GM19467 (cell line): ENCODE data around the gene RIMKLB.
"Not testable (repeated sequence)": the region's sequence is repeated elsewhere in the genome, so short reads cannot be mapped to it uniquely, and the experiment has no call there.

Experiments
- ATAC-seq: cut with Tn5 transposase; IDR thresholded peaks from one replicate; pipeline ENCODE4 v1.9.1; 2021; ENCODE audit warnings: mild to moderate bottlenecking, moderate library complexity; ENCODE audit not compliant: unreplicated experiment

The RIMKLB gene

DNA sequence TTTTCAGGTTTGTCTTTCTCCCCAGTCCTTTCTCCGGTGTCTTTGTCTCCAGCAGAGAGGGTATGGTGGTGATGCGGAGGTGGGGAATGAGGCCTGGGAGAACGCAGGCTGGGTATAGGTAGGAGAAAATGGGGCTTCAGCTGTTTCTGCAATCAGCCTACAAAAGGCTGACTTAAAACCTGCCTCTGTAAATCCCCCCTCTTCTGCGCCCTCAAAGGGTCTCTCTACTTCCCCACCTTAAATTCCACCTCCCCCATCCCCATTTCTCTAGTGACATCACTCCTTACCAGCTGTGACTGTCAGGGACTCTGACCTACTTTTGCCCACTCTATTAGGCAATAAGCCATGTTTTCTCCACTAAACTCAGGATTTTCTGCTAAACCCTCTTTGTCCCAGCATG, 8.1 kb upstream of the RIMKLB start:
- no peak for ATAC-seq

DNA sequence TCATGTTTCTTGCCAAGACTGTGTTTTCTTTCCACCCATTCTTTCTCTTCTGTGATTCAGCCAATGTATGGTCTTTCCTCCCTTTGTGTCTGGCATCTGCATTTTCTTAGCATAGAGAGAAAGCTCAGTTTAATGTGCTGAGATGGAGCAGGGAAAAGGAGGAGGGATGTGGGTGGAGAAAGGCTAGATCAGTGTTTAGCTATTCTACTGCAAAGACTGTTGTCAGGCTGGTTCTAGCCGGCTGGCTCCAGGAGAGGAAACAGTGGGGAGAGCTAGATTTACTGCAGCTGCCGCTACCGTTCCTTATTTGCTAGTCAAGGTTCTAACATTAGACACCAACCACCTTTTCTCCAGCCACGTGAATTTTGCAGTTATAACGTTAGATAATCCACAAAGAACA, 5.2 kb upstream of the RIMKLB start:
- ATAC-seq: no peak

- ATAC-seq: no peak
Observed at GRCh38 chr12:8695116-8695515, 2.7 kb upstream of the RIMKLB start.

GRCh38 chr12:8696442-8697090, 1.2 kb upstream of the RIMKLB start:
- no peak for ATAC-seq

GRCh38 chr12:8697120-8697475, 693 bp upstream of the RIMKLB start:
- peak; percentile 11 for ATAC-seq

GRCh38 chr12:8698132-8698851, 501 bp downstream of the RIMKLB start:
- ATAC-seq: peak; percentile 33

GRCh38 chr12:8698879-8699278, 1.1 kb downstream of the RIMKLB start:
- no peak for ATAC-seq

DNA sequence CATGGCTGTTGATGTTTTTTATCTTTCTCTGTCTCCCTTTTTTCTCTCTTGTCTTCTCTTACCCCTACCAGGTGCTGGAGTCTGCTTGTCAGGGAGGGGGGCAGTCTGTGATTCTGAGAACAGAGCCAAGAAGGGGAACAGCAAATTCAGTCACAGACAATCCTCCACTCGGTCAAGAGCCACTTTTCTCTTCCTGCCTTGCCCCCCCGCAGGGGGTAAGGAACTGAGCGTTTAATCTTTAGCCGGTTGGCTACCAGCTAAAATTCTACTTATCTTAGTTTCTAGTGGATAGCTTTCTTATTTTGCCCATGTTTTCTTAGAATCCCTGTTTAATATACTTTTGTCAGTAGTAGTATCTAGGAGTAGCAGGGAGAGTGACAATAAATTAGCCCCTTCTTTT, 1.9 kb downstream of the RIMKLB start:
- no peak for ATAC-seq

DNA sequence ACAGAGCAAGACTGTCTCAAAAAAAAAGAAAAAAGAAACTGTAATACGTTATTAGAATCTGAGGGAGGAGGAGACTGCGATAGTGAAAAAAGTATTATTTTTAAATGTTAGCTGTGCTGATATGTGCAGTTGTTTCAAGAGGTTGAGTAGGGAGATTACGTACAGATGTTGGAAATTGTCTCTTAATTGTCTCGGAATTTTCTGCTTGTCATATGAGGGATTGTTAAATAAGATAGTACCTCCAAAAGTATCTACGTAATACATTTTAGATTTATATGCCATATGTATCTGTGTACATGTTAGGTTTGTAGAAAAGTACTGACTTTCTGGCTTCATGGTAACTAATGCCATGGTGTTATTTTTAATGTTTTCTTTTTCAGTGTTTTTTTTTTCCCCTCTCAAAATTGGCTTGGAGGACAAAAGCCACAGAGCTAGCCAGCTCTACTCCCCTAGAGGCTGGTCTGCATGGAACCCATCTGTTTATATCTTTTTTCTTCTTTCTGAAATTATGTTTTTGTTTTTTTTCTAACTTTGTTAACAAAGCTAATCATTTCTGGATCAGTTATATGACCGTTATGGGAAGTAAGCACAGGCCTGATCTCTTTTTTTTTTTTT, 3.4 kb downstream of the RIMKLB start:
- no peak for ATAC-seq

- ATAC-seq: no peak
Observed at GRCh38 chr12:8702159-8702558, 4.4 kb downstream of the RIMKLB start.

DNA sequence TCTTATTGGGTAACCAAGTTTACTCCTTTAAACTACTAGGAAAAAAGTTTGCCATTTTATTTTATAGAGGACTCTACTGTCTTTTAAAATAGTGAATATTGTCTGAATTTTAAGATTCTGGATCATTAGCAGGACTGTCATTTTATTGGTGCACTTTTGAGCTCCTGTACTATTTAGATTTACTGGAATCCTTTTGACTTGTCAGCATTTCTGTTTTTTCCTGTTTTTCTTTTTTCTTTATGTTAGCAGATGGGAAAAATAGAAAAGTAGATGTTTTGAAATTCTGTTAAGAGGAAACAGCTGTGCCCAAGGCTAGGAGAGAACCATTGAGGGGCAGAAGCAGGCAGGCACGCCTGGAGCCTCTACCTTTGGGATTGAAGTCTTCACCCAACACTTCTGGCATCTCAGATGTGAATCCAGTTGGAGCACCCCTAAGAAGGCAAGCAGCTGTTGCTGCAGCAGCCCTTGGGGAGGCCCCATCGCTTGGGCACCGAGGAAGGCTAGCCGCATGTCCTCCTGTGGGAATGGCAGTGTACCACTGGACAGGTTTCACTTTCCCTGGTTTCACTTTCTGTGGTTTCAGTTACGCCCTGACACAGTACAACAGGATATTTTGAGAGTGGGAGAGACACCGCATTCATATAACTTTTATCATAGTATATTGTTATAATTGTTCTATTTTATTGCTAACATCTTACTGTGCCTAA, 11.5 kb downstream of the RIMKLB start:
- ATAC-seq: no peak

DNA sequence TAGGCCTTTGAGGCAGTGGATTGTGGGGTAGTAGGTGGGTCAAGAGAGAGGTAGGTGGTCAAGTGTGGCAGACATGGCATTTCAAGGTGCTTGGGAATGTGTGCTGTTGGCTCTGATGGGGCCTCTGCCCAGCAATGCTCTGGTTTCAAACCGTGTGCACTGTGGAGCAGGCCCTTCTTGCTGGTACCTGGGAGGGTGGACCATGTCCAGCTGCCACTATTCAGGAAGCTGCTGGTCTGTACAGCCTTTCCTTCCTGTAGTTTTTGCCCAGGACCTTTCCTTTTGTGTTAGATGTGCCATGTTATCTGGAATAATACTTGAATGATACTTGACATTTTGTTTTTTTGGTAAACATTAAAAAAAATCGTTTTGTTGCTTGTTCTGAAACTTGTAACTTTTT, 14.8 kb downstream of the RIMKLB start:
- no peak for ATAC-seq

DNA sequence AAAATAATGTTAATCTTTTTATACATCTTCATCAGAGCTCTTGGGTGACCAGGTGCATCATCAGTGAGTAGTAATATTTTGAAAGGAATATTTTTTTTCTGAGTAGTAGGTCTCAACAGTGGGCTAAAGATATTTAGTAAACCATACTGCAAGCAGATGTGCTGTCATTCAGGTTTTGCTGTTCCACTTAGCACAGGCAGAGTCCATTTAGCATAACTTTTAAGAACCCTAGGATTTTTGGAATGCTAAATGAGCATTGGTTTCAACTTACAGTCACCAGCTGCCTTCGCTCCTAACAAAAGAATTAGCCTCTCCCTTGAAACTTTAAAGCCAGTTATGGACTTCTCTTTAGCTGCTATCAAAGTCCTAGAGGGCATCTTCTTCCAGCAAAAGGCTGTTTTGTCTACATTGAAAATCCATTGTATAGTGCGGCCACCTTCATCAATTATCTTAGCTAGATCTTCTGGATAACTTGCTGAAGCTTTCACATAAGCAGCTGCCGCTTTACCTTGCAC, 24.6 kb downstream of the RIMKLB start:
- ATAC-seq: no peak

DNA sequence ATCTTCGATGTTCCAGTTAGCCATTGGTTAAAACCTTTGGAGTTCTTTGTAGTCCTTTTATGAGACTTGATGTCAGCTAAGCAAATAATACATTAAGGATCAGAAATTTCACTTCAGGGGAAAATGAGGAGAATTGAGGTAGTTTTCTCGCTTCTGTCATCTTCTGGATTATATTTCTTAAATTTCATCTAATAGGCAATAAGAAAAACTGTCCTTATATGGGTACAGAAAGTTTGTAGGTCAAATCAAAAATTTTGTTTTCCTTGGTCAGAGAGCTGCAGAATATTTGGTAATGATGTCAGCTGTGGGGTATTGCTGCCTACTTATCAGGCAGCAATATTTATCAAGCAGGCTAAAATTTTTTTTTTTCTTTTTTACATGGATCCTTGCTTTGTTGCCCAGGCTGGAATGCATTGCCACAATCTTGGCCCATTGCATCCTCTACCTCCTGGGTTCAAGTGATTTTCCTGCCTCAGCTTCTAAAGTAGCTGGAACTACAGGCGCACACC, 37.1 kb downstream of the RIMKLB start:
- ATAC-seq: no peak

DNA sequence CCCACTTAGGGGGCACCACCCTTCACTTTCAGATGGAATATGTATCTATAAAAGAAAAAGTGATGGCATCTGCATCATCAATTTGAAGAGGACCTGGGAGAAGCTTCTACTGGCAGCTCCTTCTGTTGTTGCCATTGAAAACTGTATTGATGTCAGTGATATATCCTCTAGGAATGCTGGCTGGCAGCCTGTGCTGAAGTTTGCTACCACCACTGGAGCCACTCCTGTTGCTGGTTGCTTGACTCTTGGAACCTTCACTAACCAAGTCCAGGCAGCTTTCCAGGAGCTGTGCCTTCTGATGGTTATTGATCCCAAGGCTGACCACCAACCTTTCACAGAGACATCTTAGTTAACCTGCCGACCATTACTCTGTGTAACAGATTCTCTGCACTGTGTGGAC, 44.7 kb downstream of the RIMKLB start:
- ATAC-seq: no peak

DNA sequence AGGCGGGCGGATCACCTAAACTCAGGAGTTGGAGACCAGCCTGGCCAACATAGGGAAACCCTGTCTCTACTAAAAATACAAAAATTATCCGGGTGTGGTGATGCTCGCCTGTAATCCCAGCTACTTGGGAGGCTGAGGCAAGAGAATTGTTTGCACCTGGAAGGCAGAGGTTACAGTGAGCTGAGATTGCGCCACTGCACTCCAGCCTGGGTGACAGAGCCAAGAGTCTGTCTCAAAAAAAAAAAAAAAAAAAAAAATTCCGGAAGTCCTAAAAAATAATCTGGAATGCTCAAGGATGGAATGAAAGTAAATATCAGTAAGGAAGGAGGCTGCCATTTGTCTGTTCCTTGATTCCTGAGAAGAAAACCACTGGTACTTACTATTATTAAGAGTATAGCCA, 45.3 kb downstream of the RIMKLB start:
- not testable (repeated sequence) for ATAC-seq

GRCh38 chr12:8745631-8746030, 47.8 kb downstream of the RIMKLB start:
- not testable (repeated sequence) for ATAC-seq

GRCh38 chr12:8746046-8746445, 48.3 kb downstream of the RIMKLB start:
- ATAC-seq: no peak

DNA sequence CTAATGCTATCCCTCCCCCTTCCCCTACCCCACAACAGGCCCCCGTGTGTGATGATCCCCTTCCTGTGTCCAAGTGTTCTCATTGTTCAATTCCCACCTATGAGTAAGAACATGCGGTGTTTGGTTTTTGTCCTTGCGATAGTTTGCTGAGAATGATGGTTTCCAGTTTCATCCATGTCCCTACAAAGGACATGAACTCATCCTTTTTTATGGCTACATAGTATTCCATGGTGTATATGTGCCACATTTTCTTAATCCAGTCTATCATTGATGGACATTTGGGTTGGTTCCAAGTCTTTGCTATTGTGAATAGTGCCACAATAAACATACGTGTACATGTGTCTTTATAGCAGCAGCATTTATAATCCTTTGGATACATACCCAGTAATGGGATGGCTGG, 62.3 kb downstream of the RIMKLB start:
- ATAC-seq: not testable (repeated sequence)

- ATAC-seq: not testable (repeated sequence)
Observed at GRCh38 chr12:8762701-8763100, 64.9 kb downstream of the RIMKLB start.

DNA sequence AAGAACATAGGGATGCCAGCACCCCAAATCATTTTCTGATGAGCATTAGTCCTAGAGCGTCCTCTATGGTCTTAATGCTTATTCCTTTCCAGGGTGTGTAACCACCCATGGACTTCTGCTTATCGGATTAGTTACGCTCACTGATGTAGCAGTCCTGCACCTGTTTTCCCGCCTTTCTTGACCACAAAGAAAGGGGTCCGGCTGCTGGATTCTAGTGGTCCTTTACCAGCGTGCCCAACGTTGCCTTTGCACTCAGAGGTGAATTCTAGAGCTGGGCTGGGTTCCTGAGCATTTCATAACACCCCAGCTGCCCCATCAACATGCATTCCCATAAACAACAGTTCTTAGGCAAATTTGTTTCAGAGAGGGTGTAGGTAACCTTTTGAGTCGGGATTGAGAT, 68.3 kb downstream of the RIMKLB start:
- not testable (repeated sequence) for ATAC-seq
